Rectal smooth muscle tissue (tissue), 1 donor: ENCODE results near the gene SCAPER.

Experiments used
- H3K27ac ChIP-seq: one replicate; pipeline ENCODE4 v1.7.0; 2013; ENCODE audit warnings: low read depth, low read length, inconsistent platforms
- H3K27me3 ChIP-seq: one replicate; pipeline ENCODE4 v1.7.0; 2013; ENCODE audit warnings: low read length; ENCODE audit not compliant: control insufficient read depth, insufficient read depth
- H3K36me3 ChIP-seq: one replicate; pipeline ENCODE4 v1.7.0; 2013; ENCODE audit warnings: low read length; ENCODE audit not compliant: control insufficient read depth, insufficient read depth
- H3K4me1 ChIP-seq: one replicate; pipeline ENCODE4 v1.7.0; 2013; ENCODE audit warnings: low read length; ENCODE audit not compliant: control insufficient read depth, insufficient read depth
- H3K4me3 ChIP-seq: one replicate; pipeline ENCODE4 v1.7.0; 2013; ENCODE audit warnings: low read length
- H3K9ac ChIP-seq: one replicate; pipeline ENCODE4 v1.7.0; 2013; ENCODE audit warnings: low read length

SCAPER gene

DNA sequence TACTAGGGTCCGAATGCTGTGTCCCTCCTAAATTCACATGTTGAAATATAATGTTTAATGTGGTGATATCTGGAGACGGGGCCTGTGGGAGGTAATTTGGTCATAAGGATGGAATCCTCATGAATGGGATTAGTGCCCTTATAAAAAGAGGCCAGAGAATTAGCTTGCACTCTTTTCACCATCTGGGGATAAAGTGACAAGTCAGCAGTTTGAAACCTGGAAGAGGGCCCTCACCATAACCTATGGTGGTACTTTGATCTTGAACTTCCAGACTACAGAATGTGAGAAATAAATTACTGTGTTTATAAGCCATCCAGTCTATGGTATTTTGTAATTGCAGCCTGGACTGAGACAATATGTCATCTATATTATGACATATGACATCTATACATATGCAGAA is 436.4 kb downstream of the SCAPER start:
- no peak overlapping the region for H3K4me3 ChIP-seq
- no peak overlapping the region for H3K27ac ChIP-seq
- no peaks in the 10 kb centered on the region for H3K36me3 ChIP-seq
- H3K9ac ChIP-seq = no peak overlapping the region
- H3K27me3 ChIP-seq = no peaks in the 10 kb centered on the region
- no peaks in the 10 kb centered on the region for H3K4me1 ChIP-seq

DNA sequence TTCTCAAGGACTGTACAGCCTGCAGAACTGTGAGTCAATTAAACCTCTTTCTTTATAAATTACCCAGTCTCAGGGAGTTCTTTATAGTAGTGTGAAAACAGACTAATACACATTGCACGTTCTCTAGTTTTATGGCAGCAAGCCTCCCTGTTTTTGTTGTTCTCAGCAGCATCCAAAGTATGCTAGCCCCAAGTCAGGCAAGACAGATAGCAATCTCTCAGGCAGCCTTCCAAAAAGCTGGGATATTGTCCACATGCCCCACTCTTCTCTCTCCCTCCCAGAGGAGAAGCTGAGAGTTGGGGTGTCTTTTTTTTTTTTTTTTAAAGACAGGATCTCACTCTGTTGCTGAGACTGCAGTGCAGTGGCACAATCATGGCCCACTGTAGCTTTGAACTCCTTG is 438.0 kb downstream of the SCAPER start:
- no peaks in the 10 kb centered on the region for H3K27me3 ChIP-seq
- H3K9ac ChIP-seq = no peak overlapping the region

DNA sequence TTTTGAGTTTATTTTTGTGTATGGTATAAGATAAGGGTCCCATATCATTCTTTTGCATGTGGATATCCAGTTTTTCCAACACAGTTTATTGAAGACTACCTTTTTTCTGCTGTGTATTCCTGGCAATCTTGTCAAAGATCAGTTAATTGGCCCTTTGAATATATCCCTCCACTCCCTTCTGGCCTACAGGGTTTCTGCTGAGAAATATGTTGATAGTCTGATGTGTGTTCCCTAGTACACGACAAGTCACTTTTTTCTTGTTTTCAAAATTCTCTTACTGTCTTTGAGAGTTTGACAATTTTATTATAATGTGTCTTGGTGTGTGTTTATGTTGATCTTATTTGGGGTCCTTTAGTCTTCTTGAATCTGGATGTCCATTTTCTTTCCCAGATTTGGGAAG is 439.4 kb downstream of the SCAPER start:
- Histone ChIP-seq H3K36me3 (no peaks in the 10 kb centered on the region), H3K9ac (no peak overlapping the region), H3K4me3 (no peak overlapping the region), H3K4me1 (no peaks in the 10 kb centered on the region), H3K27me3 (no peaks in the 10 kb centered on the region), H3K27ac (no peak overlapping the region)

More for the DNA sequence above, 438.0 kb downstream of the SCAPER start:
- Histone ChIP-seq H3K4me3 (no peak overlapping the region), H3K4me1 (no peaks in the 10 kb centered on the region), H3K36me3 (no peaks in the 10 kb centered on the region), H3K27ac (no peak overlapping the region)

DNA sequence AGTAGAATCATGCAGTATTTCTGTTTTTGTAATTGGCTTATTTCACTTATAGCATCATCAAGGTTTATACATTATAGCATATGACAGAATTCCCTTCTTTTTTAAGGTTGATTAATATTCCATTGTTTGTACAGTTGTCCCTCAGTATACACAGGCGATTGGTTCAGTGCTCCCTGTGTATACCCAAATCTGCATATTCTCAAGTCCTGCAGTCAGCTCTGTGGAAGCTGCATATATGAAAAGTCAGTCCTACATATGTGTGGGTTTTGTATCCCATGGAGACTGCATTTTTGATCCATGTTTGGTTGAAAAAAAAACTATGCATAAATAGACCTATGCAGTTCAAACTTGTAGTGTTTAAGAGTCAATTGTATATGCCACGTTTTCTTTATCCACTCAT is 440.9 kb downstream of the SCAPER start:
- Histone ChIP-seq H3K36me3 (no peaks in the 10 kb centered on the region), H3K27me3 (no peaks in the 10 kb centered on the region), H3K27ac (no peak overlapping the region), H3K9ac (no peak overlapping the region), H3K4me3 (no peak overlapping the region), H3K4me1 (no peaks in the 10 kb centered on the region)

DNA sequence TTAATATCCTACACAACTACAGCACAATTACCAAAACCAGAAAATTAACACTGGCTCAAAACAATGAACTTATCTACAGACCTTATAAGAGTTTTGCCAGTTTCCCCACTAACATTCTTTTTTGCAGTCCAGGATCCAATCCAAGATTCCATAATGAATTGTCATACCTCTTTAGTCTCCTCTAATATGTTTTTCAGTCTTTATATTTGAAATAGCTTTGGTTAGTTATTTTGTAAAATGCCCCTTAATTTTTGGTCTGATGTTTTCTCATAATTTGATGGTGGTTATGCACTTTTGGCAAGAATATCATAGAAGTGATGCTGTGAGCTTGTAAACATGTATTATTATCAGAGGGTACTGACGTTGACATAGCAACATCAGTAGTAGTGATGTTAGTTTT is 444.3 kb downstream of the SCAPER start:
- Histone ChIP-seq H3K36me3 (no peaks in the 10 kb centered on the region), H3K27ac (no peak overlapping the region), H3K9ac (no peak overlapping the region), H3K4me1 (no peaks in the 10 kb centered on the region), H3K27me3 (no peaks in the 10 kb centered on the region), H3K4me3 (no peak overlapping the region)

DNA sequence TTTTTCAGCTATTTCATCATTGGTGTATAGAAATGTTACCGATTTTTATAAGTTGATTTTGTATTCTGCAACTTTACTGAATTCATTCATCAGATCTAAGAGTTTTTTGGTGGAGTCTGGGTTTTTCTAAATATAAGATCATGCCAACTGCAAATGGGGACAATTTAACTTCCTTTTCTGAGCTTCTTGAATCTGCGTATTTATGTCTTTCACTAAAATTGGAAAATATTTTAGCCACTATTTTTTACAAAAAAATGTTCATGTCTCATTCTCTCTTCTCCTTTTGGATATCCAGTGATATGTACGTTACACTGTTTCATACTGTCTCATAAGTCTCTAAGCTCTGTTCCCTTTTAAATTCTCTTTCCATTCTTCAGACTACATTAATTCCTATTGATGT is 444.8 kb downstream of the SCAPER start:
- no peaks in the 10 kb centered on the region for H3K36me3 ChIP-seq
- H3K4me1 ChIP-seq = no peaks in the 10 kb centered on the region
- H3K27me3 ChIP-seq = no peaks in the 10 kb centered on the region
- H3K27ac ChIP-seq = no peak overlapping the region
- no peak overlapping the region for H3K9ac ChIP-seq
- no peak overlapping the region for H3K4me3 ChIP-seq

DNA sequence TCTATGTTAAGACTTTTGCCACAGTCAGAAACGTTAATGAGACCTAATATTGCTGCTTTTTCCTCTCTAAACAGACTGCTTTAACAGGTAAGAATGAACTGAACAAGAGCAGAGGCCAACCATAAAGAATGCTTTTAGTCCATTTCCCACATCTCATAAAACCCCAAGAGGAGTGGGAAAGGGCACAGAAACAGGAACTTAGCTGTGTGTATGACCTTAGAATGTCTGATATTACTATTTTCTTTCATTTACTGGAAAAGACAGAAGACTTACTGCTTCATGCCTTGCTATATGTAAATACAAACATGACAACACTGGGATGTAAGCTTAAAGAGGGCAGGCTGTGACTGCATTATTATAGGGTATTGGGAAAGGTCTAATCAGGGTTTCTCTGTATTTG is 453.6 kb downstream of the SCAPER start:
- H3K4me3 ChIP-seq = no peak overlapping the region
- no peaks in the 10 kb centered on the region for H3K27me3 ChIP-seq
- no peaks in the 10 kb centered on the region for H3K36me3 ChIP-seq
- H3K9ac ChIP-seq = no peak overlapping the region
- no peaks in the 10 kb centered on the region for H3K4me1 ChIP-seq
- H3K27ac ChIP-seq = no peak overlapping the region

DNA sequence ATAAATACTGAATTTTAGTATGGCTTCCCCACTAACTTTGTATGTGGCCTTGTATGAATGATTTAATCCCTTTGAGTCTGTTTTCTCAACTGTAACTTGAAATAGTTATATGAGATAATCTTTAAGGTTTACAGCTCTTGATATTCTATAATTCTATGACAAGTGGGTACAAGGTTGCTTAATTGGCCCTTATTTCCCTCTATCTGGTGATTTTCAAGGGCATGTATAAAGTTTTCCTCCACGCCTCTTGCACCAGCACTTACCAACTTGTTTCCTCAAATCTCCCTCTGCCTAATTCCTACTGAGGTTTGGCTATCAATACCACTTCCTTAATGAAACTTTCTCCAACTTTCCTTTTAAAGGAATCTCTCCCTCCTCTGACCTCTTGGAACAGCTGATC is 455.7 kb downstream of the SCAPER start:
- Histone ChIP-seq H3K27ac (no peak overlapping the region), H3K4me3 (no peak overlapping the region), H3K27me3 (no peaks in the 10 kb centered on the region), H3K4me1 (no peaks in the 10 kb centered on the region), H3K9ac (no peak overlapping the region), H3K36me3 (no peaks in the 10 kb centered on the region)

DNA sequence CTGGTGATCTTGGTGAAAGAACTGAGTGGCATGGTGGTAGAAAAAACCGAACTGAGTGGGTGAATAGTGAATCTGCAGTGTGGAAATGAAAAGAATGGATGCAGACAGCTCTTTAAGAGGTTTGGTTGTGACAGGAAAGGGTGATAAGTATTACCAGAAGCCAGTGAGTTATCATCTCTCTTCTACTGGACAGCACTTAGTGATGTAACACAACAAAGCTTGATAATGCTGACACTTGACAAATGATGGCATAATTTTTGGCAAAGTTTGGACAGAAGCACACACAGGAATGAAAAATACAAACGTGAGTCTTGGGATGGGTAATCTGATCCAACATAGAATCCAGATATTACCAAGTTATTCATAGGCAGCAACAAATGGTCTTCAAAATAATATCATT is 456.4 kb downstream of the SCAPER start:
- no peaks in the 10 kb centered on the region for H3K36me3 ChIP-seq
- no peaks in the 10 kb centered on the region for H3K4me1 ChIP-seq
- H3K9ac ChIP-seq = no peak overlapping the region
- H3K27ac ChIP-seq = no peak overlapping the region
- H3K4me3 ChIP-seq = no peak overlapping the region
- H3K27me3 ChIP-seq = no peaks in the 10 kb centered on the region

DNA sequence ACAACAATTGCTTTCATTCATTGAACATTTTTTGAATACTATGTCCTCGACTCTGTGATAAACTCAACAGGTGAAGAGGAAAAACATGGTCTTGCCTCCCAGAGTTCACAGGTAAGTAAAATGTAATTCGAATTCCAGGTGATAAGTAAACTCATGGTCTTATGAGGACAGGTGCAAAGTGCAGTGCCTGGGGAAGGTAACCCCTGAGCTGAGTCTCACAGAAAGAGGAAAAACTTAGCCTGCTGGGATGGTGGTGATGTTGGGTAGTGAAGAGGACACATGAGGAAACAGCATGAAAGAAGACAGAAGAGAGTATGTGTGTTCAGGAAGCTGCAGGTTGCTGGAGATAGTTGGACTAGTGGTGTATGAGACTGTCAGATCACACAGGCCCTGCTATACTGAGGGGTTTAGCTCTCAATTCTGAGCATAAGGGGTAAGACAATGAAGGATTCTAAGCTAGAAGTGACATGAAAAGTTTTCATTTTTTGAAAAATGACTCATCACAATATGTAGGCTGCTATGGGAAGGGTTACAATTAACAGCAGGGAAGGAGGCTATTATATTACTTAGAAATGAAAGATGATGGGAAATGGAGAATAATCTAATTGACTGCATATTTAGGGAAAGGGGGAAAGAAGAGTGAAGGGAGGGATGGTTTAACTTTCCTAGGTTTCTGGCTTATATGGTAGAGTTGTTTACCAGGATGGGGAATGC is 457.3 kb downstream of the SCAPER start:
- H3K27ac ChIP-seq = no peak overlapping the region
- no peak overlapping the region for H3K4me3 ChIP-seq
- no peaks in the 10 kb centered on the region for H3K27me3 ChIP-seq
- H3K4me1 ChIP-seq = no peaks in the 10 kb centered on the region
- no peaks in the 10 kb centered on the region for H3K36me3 ChIP-seq
- H3K9ac ChIP-seq = no peak overlapping the region

DNA sequence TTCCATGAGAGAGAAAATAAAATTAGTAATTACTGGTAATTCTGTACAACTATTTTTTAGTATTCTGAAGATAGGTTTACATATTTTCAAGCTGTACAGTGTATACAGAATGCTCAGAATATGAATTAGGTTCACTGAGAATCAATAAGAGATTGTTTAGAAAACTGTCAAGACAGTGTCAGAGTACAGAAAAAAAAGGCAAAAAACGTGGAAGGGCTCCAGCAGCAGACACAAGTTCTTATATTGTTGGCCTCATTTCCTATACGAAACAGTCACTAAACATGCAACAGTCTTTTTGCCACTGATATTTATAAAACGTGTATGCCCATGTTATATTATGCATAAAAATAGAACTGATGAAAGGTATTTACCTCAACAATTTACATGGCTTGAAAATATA is 464.7 kb downstream of the SCAPER start:
- no peak overlapping the region for H3K9ac ChIP-seq
- H3K4me3 ChIP-seq = no peak overlapping the region
- H3K27ac ChIP-seq = no peak overlapping the region
- no peaks in the 10 kb centered on the region for H3K27me3 ChIP-seq
- no peaks in the 10 kb centered on the region for H3K4me1 ChIP-seq
- H3K36me3 ChIP-seq = no peaks in the 10 kb centered on the region

DNA sequence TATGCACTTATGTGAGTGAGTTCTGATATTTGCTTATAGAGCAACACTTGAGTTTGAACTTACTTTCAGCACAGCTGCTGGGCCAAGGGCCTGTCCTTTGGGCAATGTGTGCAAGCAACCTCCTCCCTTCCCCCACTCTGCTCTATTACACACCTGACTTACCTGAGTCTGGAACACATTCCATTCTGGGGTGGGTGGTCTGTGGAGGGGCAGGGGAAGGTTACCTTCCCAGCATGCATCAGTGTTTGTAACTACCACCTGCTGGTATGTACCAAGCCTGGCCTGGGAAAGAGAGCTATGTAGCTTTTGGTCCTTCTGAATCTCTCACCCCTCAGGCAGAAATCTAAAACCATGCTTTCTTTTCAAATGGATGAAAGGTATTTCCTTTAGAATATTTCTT is 465.6 kb downstream of the SCAPER start:
- no peaks in the 10 kb centered on the region for H3K27me3 ChIP-seq
- no peaks in the 10 kb centered on the region for H3K4me1 ChIP-seq
- H3K36me3 ChIP-seq = no peaks in the 10 kb centered on the region
- H3K27ac ChIP-seq = no peak overlapping the region
- H3K9ac ChIP-seq = no peak overlapping the region
- no peak overlapping the region for H3K4me3 ChIP-seq

DNA sequence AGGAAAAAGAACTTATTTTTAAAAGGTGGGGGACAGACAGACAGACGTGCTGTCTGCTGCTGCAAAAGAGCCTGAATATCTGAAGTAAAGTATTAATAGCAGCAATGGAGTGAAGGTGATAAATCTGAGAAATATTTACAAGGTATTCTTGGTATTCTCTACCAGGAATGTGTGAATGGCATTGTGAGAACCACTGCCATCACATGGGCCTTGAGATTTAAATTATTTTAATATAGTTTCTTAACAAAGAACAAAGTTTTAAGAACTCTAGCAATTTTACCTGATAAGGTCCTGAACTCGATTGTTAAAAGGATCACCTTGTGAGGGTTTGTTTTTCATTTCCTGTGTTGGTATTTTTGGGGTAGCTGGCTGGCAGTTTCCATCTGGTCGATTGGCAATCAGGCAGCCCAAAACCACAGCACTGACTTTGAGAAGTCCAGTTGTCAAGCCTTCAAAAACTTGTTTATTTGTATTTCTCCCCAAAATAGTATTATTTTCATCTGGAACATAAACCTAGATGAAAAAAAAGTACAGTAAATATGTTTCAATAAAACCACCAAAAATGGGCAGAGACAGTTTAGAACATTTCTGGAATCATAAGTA is 471.2 kb downstream of the SCAPER start:
- no peak overlapping the region for H3K27ac ChIP-seq
- H3K9ac ChIP-seq = no peak overlapping the region

More for the DNA sequence above, 471.2 kb downstream of the SCAPER start:
- H3K4me3 ChIP-seq = no peak overlapping the region
- H3K27me3 ChIP-seq = no peaks in the 10 kb centered on the region
- no peaks in the 10 kb centered on the region for H3K4me1 ChIP-seq
- no peaks in the 10 kb centered on the region for H3K36me3 ChIP-seq
